ENCODE data around the gene C1QL1. TPM values are rescaled to one million over a fixed set of nuclear protein-coding genes. Genes with fewer than 3 reads are reported as not detected.

Gene C1QL1
- total and polyA plus RNA-seq, 3 donors from 2014 or later = 0.74 to 1.7 (median 1.3) TPM

DNA sequence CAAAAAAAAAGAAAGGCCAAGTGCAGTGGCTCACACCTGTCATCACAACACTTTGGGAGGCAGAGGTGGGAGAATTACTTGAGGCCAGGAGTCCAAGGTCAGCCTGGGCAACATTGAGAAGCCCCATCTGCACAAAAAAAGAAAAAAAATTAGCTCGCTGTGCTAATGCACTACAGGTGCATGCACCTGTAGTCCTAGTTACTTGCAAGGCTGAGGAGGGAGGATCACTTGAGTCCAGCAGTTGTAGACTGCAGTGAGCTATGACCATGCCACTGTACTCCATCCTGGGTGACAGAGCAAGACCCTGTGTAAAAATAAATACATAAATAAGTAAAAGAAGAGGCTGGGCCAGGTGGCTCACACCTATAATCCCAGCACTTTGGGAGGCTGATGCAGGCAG lies 43.7 kb upstream of the C1QL1 start:
- no peak for TF ChIP-seq POLR2A (IDR thresholded peaks at IDR 0.05)
- TF ChIP-seq, protein P1, sequence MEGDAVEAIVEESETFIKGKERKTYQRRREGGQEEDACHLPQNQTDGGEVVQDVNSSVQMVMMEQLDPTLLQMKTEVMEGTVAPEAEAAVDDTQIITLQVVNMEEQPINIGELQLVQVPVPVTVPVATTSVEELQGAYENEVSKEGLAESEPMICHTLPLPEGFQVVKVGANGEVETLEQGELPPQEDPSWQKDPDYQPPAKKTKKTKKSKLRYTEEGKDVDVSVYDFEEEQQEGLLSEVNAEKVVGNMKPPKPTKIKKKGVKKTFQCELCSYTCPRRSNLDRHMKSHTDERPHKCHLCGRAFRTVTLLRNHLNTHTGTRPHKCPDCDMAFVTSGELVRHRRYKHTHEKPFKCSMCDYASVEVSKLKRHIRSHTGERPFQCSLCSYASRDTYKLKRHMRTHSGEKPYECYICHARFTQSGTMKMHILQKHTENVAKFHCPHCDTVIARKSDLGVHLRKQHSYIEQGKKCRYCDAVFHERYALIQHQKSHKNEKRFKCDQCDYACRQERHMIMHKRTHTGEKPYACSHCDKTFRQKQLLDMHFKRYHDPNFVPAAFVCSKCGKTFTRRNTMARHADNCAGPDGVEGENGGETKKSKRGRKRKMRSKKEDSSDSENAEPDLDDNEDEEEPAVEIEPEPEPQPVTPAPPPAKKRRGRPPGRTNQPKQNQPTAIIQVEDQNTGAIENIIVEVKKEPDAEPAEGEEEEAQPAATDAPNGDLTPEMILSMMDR (IDR thresholded peaks at IDR 0.05) = no peak
- 79 to 94% methylated on average over 1 of the region's 1 CpG for WGBS, 2 donors
- H3K4me1 ChIP-seq = peaks cover 7% of the 10 kb centered on the region
- no peak overlapping the region for H3K27ac ChIP-seq
- H3K36me3 ChIP-seq (ENCODE audit: low read depth, missing control alignments) = no peaks in the 10 kb centered on the region
- DNase-seq = no peak
- no peaks in the 10 kb centered on the region for H3K27me3 ChIP-seq
- no peaks in the 10 kb centered on the region for H3K9me3 ChIP-seq
- no peak overlapping the region for H3K4me3 ChIP-seq
- intact Hi-C loops (cut with DNase I; ENCODE audit: low total_unique reads) = loop anchor here (10.0 kb wide), 1 partner anchor 237 kb away; no protein-coding TSS in a partner anchor

DNA sequence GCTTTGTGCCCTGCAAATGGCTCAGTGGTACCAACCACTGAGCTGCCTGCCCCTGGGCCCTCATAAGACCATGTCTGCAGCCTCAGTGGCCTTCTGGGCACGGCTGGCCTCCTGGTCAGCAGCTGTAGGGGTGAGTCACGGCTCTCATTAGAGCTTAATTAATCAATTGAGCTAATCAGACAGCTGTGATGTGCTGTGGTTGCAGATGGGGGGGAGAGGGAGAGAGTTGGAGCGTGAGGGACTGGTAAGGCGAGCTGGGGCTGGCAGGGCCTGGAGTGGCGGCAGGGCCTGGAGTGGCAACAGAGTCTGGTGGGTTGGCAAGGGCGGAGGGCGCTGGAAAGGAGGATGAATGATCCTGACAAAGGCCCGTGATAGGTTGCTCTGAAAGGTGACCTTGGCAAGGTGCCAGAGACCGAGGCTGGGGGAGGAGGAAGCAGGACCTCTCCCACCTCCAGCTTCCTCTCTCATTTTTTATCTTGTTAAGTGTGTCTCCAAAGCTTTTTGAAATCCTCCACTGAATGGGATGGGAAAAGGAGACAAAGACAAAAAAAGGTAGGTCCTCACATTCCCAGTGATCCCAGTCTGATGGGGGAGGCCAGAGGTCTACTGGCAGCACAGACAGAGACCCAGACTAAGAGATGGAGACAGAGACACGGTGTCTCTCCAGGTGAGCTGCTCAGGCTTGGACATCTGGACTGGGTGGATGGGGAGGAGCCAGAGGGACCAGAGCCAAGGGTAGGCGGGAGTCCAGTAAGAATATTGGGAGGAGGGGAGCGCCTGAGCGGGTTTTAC lies 41.8 kb upstream of the C1QL1 start:
- H3K36me3 ChIP-seq (ENCODE audit: low read depth, missing control alignments) = no peaks in the 10 kb centered on the region
- no peaks in the 10 kb centered on the region for H3K27me3 ChIP-seq
- no peaks in the 10 kb centered on the region for H3K9me3 ChIP-seq
- no peak for TF ChIP-seq POLR2A (IDR thresholded peaks at IDR 0.05)
- TF ChIP-seq, protein P1 (IDR thresholded peaks at IDR 0.05) = no peak
- no peak overlapping the region for H3K27ac ChIP-seq
- no peak for DNase-seq
- intact Hi-C loops (cut with DNase I; ENCODE audit: low total_unique reads) = loop anchor here (10.0 kb wide), 1 partner anchor 235 kb away; no protein-coding TSS in a partner anchor
- no peak overlapping the region for H3K4me3 ChIP-seq
- H3K4me1 ChIP-seq = peaks cover 7% of the 10 kb centered on the region
- WGBS, 2 donors = 73 to 77% methylated on average over 13 of the region's 13 CpGs

DNA sequence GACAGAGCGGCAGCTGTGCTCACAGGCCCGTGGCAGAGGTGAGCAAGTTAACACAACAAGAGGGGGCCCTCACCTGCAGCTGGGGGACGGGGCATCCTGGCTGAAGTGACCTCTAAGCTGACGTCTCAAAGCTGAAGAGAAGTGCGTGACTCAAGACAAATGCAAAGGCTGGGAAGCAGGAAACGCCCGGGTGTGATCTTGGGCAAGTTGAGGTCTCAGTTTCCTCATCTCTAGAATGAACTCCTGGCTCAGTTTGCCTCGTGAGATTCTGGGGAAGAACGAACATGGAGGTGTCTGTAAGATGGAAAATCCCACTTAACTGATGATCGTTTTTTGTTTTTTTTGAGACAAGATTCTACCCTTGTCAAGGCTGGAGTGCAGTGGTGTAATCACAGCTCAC lies 40.1 kb upstream of the C1QL1 start:
- Histone ChIP-seq H3K4me1 (peaks cover 7% of the 10 kb centered on the region), H3K9me3 (no peaks in the 10 kb centered on the region), H3K4me3 (no peak overlapping the region), H3K36me3 (ENCODE audit: low read depth, missing control alignments) (no peaks in the 10 kb centered on the region), H3K27ac (no peak overlapping the region), H3K27me3 (no peaks in the 10 kb centered on the region)
- no peak for TF ChIP-seq POLR2A (IDR thresholded peaks at IDR 0.05)
- TF ChIP-seq, protein P1 (IDR thresholded peaks at IDR 0.05) = no peak
- 86 to 88% methylated on average over 10 of the region's 10 CpGs for WGBS, 2 donors
- intact Hi-C loops (cut with DNase I; ENCODE audit: low total_unique reads) = no loop called here
- no peak for DNase-seq

DNA sequence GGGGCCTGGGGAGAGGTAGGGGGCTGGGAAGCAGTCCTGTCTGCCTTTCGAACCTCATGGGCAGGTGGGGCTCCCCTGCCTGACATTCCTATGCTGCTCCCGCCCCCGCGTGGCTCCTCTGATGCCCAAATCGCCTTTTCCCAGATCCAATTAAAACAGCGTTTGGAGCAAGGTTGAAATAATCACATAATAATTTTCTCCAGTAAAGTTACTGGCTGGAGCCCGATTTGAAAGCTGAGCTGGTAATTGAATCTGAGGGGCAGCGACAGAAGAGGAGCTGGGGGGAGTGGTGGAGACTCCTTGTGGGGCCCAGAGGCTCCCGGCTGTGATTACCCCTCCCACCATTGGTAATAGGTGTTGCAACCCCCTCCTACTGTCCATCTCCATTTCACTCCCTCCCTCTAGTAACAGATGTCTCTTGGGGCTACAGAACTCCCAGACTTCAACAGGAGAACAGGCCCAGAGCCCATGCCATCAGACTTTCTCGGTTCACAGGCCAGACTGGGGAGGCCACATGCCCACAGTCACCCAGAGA lies 38.9 kb upstream of the C1QL1 start:
- H3K9me3 ChIP-seq = no peaks in the 10 kb centered on the region
- WGBS, 2 donors = 38 to 44% methylated on average over 10 of the region's 10 CpGs
- DNase-seq = no peak

More for the DNA sequence above, 38.9 kb upstream of the C1QL1 start:
- Histone ChIP-seq H3K27me3 (no peaks in the 10 kb centered on the region), H3K4me1 (no peaks in the 10 kb centered on the region), H3K36me3 (ENCODE audit: low read depth, missing control alignments) (no peaks in the 10 kb centered on the region), H3K4me3 (no peak overlapping the region), H3K27ac (no peak overlapping the region)
- no peak for TF ChIP-seq POLR2A (IDR thresholded peaks at IDR 0.05)
- TF ChIP-seq, protein P1 (IDR thresholded peaks at IDR 0.05) = no peak
- intact Hi-C loops (cut with DNase I; ENCODE audit: low total_unique reads) = no loop called here

Measured in testis (tissue), 3 donors.